ENCODE data around the gene DDX39A.
A peak's percentile ranks its signal among the peaks of the same experiment; 100 is the strongest.
"Not testable (repeated sequence)": the region's sequence is repeated elsewhere in the genome, so short reads cannot be mapped to it uniquely, and the experiment has no call there.

DDX39A gene

DNA sequence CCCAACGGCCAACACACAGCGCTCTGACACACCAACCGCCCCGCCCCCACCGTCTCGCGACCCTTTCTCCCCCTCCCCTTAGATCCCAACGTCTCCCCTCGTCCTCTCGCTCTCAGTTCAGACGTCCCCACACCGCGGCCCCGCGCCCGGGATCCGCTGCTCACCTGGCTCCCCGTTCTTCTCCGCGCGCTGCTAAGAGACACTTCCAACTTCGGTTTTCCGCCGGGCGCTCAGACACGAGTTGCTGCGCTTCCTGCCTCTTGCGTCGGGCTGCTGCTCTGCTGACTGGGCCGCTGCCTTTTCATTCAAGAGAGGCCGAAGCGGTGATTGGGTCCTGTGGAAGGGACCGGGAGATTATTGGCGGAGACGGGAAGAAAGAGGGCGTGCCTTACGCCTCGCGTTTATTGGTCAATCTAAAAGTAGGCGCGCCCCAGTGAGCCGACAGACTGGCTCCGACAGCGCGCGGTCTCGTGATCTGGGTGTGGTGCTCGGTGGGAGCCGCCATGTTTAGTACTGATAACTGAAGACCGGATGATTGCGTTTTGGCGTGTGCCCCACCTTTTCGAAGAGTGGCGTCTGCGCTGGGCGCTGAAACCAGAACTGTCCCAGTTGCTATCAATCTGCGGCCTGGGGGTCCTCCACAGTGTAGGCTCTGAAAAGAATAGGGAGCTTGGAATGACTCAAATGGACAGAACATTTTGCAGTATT lies at the start of gene DDX39A:
DDX39A (minus strand) TSS at position 236 of the 708 bp plus-strand sequence. CDS start 6,121 bp downstream, outside the sequence.
- DNase-seq (ENCODE audit: low read depth in 1 of 2, low spot score in 1 of 2) = peak; percentile 89 to 93

- no peak for DNase-seq (ENCODE audit: low read depth in 1 of 2, low spot score in 1 of 2)
Observed at GRCh38 chr19:14467816-14468215, 48.7 kb upstream of the DDX39A start.

DNA sequence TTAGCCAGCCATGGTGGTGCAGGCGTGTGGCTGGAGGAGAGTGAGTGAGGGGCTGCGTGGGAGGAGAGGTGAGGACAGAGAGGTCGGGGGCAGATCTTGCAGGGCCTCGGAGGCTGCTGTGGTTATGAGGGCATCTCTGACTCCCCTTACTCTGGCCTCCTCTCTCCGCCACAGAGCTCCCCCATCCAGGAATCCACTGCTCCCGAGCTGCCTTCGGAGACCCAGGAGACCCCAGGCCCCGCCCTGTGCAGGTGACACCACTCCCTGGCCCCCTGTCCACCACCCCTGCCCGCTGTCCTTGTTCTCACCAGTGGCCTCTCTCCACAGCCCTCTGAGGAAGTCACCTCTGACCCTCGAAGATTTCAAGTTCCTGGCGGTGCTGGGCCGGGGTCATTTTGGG lies 48.2 kb upstream of the DDX39A start:
- no peak for DNase-seq (ENCODE audit: low read depth in 1 of 2, low spot score in 1 of 2)

GRCh38 chr19:14463747-14464146 lies 44.6 kb upstream of the DDX39A start:
- DNase-seq (ENCODE audit: low read depth in 1 of 2, low spot score in 1 of 2) = no peak

DNA sequence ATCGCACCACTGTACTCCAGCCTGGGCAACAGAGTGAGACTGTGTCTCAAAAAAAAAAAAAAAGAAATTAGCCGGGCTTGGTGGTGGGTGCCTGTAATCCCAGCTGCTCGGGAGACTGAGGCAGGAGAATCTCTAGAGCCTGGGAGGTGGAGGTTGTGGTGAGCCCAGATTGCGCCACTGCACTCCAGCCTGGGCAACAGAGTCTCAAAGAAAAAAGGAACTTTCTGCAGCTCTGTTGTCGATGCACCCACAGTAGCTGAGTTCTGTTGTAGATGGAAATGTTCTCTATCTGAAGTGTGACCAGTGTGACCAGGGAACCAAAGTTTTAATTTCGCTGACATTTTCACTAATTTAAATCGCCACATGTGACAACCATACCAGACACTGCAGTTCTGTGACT lies 43.3 kb upstream of the DDX39A start:
- not testable (repeated sequence) for DNase-seq (ENCODE audit: low read depth in 1 of 2, low spot score in 1 of 2)

DNA sequence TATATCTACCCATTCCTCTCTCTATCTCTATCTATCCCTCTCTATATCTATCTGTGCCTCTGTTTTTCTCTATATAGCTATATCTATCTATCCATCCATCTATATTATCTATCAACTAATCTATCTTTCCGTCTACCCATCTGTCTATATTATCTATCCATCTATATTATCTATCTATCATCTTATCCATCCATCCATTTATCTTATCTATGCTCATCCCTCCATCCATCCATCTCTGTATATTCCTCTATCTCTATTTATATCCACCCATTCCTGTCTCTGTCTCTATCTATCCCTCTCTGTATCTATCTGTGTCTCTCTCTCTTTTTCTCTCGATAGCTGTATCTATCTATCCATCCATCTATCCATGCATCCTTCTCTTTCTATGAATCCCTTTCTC lies 41.8 kb upstream of the DDX39A start:
- no peak for DNase-seq (ENCODE audit: low read depth in 1 of 2, low spot score in 1 of 2)

DNA sequence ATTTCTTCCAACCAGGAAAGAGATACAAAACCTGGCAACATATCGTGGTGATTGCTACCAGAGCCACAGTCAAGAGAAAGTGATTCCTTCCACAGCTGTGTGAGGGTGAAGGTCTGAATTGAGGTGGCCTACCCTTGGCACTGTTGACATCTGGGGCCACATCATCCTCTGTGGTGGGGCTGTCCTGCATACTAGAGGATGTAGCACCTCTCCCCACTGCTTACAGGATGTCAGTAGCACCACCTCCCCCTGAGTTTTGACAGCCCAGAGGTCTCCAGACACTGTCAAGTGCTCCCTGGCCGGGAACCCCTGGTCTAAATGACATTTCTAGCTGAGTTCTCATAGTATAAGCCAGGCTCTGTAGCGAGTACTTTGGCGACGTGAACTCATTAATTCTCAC lies 40.6 kb upstream of the DDX39A start:
- DNase-seq (ENCODE audit: low read depth in 1 of 2, low spot score in 1 of 2) = no peak

- DNase-seq (ENCODE audit: low read depth in 1 of 2, low spot score in 1 of 2) = not testable (repeated sequence)
Observed at GRCh38 chr19:14452303-14452702, 33.2 kb upstream of the DDX39A start.

DNA sequence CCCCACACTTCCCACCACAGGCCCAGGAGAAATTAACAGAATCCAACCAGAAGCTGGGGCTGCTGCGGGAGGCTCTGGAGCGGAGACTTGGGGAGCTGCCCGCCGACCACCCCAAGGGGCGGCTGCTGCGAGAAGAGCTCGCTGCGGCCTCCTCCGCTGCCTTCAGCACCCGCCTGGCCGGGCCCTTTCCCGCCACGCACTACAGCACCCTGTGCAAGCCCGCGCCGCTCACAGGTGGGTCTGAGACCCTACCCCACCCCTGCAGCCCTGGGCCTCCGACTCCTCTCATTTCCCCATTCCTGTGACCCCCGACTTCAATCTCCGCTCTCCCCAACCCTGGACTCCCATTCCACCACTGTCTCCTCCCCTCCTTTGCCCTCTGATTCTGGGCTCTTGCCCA lies 31.7 kb upstream of the DDX39A start:
- no peak for DNase-seq (ENCODE audit: low read depth in 1 of 2, low spot score in 1 of 2)

DNA sequence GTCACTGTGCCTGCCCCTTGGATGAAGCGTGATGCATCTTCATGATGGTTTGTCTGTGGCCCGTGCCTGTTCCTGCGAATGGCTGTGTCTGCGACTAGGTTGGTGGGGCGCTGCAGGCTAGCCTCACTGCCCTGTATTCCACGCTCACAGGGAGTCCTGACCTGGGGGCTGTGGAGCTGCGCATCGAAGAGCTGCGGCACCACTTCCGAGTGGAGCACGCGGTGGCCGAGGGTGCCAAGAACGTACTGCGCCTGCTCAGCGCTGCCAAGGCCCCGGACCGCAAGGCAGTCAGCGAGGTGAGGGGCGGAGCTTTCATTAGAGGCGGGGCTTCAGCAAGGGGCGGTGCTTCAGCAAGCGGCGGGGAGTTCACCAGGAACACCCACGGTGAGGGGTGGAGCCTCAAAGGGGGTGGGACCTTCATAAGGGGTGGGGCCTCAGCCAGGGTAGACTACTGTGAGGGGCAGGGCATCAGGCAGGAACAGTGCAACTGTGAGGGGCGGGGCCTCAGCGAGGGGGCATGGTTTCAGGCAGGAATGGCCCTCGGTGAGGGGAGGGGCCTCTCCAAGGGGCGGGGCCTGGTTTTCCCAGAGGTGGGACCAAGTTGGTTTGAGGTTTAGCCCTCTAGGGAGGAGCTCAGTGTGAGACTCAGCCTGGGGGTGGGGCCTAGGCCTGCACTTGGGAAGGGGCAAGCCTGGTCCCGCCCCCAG lies 31.2 kb upstream of the DDX39A start:
- no peak for DNase-seq (ENCODE audit: low read depth in 1 of 2, low spot score in 1 of 2)

GRCh38 chr19:14449321-14449720 lies 30.2 kb upstream of the DDX39A start:
- no peak for DNase-seq (ENCODE audit: low read depth in 1 of 2, low spot score in 1 of 2)

- no peak for DNase-seq (ENCODE audit: low read depth in 1 of 2, low spot score in 1 of 2)
Observed at GRCh38 chr19:14446336-14447036, 27.3 kb upstream of the DDX39A start.

DNA sequence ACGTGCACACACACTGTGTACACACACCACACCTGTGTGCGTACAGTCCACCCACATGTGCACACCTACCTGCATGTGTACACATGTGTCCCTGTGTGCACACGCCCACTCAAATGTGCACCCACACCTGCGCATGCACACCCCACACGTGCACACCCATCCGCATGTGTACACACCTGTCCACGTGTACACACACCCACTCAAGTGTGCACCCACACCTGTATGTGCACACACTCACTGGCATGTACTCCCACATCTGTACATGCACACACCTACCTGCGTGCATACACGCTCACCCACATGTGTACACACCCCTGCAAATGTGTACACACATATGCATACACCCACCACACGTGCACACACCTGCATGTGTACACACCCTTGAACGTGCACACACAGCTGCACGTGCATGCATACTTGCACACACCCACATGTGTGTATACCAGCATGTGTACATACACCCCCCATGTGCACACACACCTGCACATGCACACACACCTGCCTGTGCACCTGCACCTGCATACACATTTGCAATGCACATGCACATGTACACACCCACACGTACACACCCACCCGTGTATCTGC lies 24.6 kb upstream of the DDX39A start:
- no peak for DNase-seq (ENCODE audit: low read depth in 1 of 2, low spot score in 1 of 2)

GRCh38 chr19:14442891-14443631 lies 23.9 kb upstream of the DDX39A start:
- DNase-seq (ENCODE audit: low read depth in 1 of 2, low spot score in 1 of 2) = no peak

- DNase-seq (ENCODE audit: low read depth in 1 of 2, low spot score in 1 of 2) = no peak
Observed at GRCh38 chr19:14441041-14441938, 22.1 kb upstream of the DDX39A start.

DNA sequence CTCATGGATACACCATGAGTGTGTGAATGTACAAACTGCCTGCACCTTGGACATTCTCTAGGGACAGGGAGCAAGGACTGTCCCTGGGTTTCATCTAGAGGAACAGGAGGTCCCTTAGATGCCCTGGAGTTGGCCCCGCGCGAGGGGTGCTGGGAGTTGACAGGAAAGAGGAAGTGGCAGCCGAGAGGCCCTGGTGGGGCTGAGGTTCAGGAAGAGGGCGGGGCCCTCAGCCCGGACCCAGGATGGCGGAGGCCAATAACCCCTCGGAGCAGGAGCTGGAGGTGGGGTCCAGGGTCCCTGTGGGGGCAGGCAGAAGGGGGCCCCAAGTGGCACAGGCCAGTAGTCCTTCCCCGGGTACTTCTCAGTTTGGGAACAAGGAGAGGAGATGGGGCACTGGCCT lies 20.9 kb upstream of the DDX39A start:
- DNase-seq (ENCODE audit: low read depth in 1 of 2, low spot score in 1 of 2) = peak; percentile 61 to 63

DNA sequence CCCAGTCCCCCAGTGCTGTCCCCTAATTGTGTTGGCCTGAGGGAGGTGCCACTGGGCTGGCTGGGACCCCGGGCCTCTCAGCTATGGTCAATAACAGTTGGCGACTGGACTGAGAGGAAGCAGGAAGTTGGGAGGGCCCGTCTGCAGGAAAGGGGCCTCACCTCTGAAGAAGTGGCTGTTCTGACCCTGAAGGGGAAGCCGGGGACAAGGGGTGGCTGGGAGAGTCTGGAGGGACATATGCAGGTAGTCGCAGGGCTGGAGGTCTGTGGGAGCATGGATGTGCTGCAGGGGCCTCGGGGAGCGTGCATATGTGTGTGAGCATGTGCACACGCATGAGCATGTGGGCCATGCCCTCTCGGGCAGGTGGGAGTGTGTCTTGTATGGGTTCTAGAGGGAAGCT lies 19.9 kb upstream of the DDX39A start:
- no peak for DNase-seq (ENCODE audit: low read depth in 1 of 2, low spot score in 1 of 2)

DNA sequence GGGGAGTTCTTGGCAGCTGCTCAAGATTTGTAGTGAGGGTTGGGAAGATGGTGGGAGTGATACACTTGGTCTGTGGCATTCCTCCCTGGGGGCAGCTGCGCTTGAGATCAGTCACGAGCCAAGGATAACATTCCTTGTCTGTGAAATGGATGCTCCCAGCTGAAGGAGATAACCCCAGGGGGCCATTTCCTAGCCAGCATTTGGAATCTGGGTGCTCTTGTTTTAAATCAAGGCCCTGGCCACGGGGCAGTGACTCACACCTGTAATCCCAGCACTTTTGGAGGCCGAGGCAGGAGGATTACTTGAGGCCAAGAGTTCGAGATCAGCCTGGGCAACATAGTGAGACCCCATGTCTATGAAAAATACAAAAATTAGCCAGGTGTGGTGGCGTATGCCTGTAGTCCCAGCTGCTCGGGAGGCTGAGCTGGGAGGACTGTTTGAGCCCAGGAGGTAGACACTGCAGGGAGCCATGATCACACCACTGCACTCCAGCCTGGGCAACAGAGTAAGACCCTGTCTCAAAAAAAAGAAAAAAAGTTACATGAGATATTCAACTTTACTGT lies 18.5 kb upstream of the DDX39A start:
- no peak for DNase-seq (ENCODE audit: low read depth in 1 of 2, low spot score in 1 of 2)

- no peak for DNase-seq (ENCODE audit: low read depth in 1 of 2, low spot score in 1 of 2)
Observed at GRCh38 chr19:14435320-14436050, 16.3 kb upstream of the DDX39A start.

All from activated T-helper 1 cell treated with anti-CD3 and anti-CD28 coated beads, Interleukin-2, amount 50 U/mL, for 16 hours (primary cell).